ENCODE results near the gene CDK8. TPM values are rescaled to one million over a fixed set of nuclear protein-coding genes. Genes with fewer than 3 reads are reported as not detected.
A peak's percentile ranks its signal among the peaks of the same experiment; 100 is the strongest.

The CDK8 gene
- polyA plus RNA-seq, 1 experiment: 18.8 TPM

DNA sequence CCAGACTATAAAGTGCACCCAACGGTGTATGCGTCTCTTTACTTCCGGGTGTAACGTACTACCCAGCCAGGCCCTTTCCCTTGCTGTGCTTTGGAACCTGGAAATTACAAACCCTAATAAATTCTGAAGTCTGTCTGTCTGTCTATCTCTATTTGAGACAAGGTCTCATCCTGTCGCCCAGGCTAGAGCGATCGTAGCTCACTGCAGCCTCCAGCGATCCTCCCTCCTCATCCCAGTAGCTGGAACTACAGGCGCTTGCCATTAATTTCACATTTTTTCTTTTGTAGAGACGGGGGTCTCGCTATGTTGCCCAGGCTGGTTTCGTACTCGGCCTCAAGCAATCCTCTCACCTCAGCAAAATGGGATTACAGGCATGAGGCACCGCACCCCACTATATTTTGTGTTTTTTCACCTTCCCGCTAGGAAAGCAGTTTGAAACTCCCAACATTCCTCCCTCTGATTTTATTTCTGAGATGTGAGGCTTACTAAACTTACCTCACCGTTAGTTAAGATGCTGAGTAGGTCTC is 31.3 kb upstream of the CDK8 start:
- POLR2A ChIA-PET: interaction anchor here (0.7 to 1.5 kb wide), 9 partner anchors 9 to 476 kb away, joined by 3 to 5 read pairs (median 3); no protein-coding TSS in a partner anchor

DNA sequence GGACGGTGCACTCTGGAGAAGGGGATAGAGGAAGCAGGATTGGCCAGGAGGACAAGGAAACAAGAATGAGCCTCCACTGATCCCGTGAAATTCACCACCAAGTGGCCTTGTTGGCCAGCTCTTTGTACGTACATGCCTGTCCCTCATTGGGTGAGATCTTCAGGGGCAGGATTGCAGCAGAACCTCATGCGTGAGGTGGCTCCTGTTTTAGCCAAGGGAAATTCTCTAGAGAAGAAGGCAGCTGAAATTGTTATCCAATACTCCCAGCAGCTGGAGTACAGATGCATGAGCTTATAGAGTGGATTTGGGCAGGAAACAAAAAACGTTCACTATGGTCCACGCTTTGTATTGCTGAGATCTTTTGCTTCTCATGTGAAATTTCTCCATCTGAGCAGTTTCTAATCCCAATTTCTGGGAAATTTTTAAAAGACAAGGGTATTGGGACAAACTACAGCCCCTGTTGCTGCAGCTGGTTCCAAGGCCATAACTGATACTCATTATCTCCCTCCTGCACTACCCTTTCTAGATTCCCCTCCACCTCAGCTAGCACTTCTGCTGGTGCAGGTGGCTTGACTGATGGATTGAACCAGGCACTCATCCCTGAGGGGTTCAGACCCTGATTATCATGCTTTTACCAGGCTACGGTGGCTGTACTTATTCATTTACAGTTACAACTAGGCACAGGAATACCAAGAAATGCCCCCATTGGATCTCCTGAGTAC is 27.9 kb upstream of the CDK8 start:
- no peak overlapping the region for H3K4me3 ChIP-seq (ENCODE audit: low read depth, low read length)
- ChIA-PET CTCF (no interaction called here), POLR2A (no interaction called here)
- H3K27ac ChIP-seq (ENCODE audit: low read depth, low read length): no peak overlapping the region
- no peaks in the 10 kb centered on the region for H3K27me3 ChIP-seq (ENCODE audit: control insufficient read depth, insufficient read depth, low read length)
- H3K9me3 ChIP-seq (ENCODE audit: control insufficient read depth, insufficient read depth, low read length): no peaks in the 10 kb centered on the region; the same call in 1 of the 2 replicates
- no peak for DNase-seq (ENCODE audit: low read depth, low spot score)
- TF ChIP-seq, protein P1, sequence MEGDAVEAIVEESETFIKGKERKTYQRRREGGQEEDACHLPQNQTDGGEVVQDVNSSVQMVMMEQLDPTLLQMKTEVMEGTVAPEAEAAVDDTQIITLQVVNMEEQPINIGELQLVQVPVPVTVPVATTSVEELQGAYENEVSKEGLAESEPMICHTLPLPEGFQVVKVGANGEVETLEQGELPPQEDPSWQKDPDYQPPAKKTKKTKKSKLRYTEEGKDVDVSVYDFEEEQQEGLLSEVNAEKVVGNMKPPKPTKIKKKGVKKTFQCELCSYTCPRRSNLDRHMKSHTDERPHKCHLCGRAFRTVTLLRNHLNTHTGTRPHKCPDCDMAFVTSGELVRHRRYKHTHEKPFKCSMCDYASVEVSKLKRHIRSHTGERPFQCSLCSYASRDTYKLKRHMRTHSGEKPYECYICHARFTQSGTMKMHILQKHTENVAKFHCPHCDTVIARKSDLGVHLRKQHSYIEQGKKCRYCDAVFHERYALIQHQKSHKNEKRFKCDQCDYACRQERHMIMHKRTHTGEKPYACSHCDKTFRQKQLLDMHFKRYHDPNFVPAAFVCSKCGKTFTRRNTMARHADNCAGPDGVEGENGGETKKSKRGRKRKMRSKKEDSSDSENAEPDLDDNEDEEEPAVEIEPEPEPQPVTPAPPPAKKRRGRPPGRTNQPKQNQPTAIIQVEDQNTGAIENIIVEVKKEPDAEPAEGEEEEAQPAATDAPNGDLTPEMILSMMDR (IDR thresholded peaks at IDR 0.05; ENCODE audit: low read depth, low read length): no peak

More for the DNA sequence above, 31.3 kb upstream of the CDK8 start:
- Histone ChIP-seq H3K4me3 (ENCODE audit: low read depth, low read length) (peak overlapping the region; percentile 86), H3K27me3 (ENCODE audit: control insufficient read depth, insufficient read depth, low read length) (no peaks in the 10 kb centered on the region), H3K27ac (ENCODE audit: low read depth, low read length) (peak overlapping the region; percentile 98), H3K9me3 (ENCODE audit: control insufficient read depth, insufficient read depth, low read length) (no peaks in the 10 kb centered on the region; the same call in 1 of the 2 replicates)
- TF ChIP-seq, protein P1 (IDR thresholded peaks at IDR 0.05; ENCODE audit: low read depth, low read length): no peak
- CTCF ChIA-PET: interaction anchor here (1.3 to 4.2 kb wide), 3 partner anchors 37 to 274 kb away, joined by 3 to 23 read pairs (median 3); no protein-coding TSS in a partner anchor
- no peak for DNase-seq (ENCODE audit: low read depth, low spot score)

DNA sequence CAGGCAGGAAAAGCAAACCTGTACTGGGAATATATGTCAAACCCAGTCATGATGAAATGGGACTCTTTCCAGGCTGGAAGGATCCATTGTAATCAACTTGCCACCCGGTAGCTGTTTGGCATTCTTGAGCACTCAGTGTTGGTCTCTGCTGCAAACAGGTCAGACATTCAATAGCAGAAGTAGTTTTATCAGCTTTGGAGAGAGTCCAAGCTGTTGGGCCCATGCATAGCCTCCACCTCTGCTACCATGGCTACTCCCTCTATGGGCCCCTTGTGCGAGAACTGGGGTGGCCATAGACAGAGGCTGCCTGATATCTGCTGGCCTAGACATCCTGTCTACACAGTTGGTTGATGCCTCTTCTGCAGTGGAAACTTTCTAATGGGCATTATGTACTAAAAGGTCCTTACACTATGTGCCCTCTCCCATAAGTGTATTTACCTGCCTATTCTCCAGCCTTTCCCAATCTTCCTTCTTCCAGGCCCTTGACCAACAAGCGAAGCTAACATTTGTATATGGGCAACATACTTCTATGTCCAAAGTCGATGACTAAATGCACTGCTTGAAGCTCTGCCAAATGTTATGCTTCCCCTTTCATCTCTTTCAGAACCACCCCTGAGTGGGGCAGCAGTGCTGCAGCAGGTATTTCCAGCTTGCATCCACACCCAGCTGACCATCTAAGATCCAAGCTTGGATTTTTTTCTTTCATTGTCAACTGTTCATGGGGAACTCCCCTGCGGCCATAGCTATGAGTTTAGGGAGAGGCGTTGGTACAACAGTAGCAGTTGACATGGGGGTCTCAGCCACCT is 26.6 kb upstream of the CDK8 start:
- H3K27me3 ChIP-seq (ENCODE audit: control insufficient read depth, insufficient read depth, low read length): no peaks in the 10 kb centered on the region
- no peaks in the 10 kb centered on the region for H3K9me3 ChIP-seq (ENCODE audit: control insufficient read depth, insufficient read depth, low read length)
- no peak overlapping the region for H3K27ac ChIP-seq (ENCODE audit: low read depth, low read length)
- POLR2A ChIA-PET: no interaction called here
- H3K4me3 ChIP-seq (ENCODE audit: low read depth, low read length): no peak overlapping the region
- CTCF ChIA-PET: no interaction called here
- DNase-seq (ENCODE audit: low read depth, low spot score): no peak
- TF ChIP-seq, protein P1 (IDR thresholded peaks at IDR 0.05; ENCODE audit: low read depth, low read length): no peak

DNA sequence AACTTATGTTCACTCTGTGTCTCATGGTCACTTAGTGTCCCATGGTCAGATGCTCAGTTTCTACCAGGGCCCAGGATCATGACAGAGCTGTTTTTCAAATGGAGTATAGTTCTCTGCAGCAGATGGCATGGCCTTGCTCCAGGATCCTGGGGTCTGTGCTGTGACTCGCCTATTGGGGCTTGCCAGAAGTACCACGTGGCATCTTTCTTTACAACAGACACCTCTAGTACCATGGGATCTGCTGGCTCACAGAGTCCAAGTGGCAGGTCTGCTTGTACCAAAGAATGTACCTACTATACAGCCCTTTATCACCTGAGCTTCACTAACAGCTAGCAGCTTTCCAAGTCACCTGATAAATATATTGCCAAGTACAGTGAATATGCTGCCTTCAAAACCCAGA is 25.8 kb upstream of the CDK8 start:
- POLR2A ChIA-PET: no interaction called here
- no peaks in the 10 kb centered on the region for H3K27me3 ChIP-seq (ENCODE audit: control insufficient read depth, insufficient read depth, low read length)
- CTCF ChIA-PET: no interaction called here
- no peak for DNase-seq (ENCODE audit: low read depth, low spot score)
- TF ChIP-seq, protein P1 (IDR thresholded peaks at IDR 0.05; ENCODE audit: low read depth, low read length): no peak
- H3K9me3 ChIP-seq (ENCODE audit: control insufficient read depth, insufficient read depth, low read length): no peaks in the 10 kb centered on the region
- no peak overlapping the region for H3K27ac ChIP-seq (ENCODE audit: low read depth, low read length)
- H3K4me3 ChIP-seq (ENCODE audit: low read depth, low read length): no peak overlapping the region

Measured in AG04450 (cell line).